Ammon's horn (tissue), 1 donor: ENCODE measurements around the gene RAB34.
A peak's percentile ranks its signal among the peaks of the same experiment; 100 is the strongest.
"Not testable (repeated sequence)": the region's sequence is repeated elsewhere in the genome, so short reads cannot be mapped to it uniquely, and the experiment has no call there.

ENCODE experiments used
- DNase-seq: peaks from one replicate; pipeline ENCODE4 v3.0.0-alpha.2; 2016; ENCODE audit warnings: low spot score

The RAB34 gene

DNA sequence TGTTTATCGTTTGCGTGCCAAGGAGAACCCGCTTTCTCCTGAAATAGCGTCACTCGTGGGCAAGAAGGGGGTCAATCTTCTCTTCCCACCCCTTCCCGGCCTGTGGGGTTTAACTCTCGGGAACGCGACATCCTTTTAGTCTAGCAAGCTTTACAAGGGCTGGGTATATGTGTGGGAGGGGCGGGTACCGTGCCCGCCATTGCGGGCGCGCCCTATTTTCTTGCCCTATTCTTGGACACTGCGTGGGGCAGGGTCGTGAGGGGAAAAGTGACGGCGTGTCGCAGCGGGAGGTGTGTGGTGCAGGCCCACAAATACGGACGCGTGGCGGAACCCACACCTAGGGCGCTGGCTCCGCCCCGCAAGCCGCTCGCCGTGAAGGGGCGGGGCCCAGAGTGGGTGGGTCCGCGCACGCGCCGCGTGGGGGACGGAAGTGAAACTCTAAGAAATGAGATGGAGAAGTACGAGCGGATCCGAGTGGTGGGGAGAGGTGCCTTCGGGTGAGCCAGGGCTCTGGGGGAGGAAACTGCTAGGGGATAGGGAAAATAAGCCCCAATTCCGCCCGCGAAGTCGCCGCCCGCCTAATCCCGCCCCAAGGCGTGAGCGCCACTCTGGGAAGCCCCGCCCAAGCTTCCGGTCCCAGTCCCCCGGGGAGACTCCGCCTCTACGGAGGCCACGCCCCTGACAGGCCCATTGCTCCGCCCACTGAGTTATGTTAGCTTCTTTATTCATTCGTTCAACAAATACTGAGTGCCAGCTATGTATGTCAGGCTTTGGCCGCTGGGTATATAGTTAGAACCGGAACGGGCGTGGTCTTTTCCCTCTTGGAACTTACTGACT, 10.9 kb upstream of the RAB34 start, which contains the start of gene NEK8:
Gene NEK8, plus strand, starts transcription at position 425 of the 837 bp plus-strand sequence. Its CDS starts 26 bp downstream, at position 451.
- peak; percentile 95 for DNase-seq

DNA sequence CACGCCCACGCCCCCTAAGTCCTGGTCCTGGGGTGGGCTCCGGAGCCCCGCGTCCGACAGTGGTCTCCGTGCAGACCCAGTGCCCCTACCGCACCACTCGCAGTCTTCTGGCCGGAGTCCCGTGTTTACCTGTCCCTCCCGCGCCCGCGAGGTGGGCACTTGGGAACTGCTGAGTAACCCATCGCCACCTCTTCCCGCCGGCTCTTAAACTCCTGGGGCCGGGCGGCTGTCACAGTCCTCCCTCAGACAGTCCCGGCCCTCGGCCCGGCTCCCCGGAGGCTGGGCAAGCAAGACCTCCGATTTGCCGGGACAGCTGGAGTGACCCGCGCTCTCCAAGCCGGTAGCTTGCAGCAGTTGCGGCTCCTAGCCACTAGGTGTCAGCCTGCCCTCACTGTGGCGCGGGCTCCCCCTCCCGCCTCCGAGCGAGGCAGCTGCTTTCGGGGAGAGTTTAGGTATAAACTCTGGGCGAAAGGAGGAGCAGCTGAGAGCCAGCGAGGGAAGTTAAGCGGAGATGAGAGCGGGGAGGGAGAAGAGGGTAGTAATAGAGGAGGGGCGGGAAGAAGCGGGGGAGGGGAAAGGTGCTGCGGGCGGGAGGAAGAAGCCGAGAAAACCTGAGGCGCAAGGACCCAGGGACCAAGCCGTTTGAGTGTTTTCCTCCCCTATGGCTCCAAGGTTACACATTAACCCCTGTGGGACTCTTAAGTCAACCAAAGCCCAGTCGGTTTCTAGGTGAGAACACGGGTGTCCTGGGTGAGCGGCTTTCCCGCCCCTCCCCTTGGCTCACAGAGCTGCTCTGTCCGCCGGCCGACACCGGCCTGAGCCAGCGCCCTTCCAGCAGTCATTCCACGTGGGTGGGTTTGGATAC, 9.2 kb upstream of the RAB34 start:
- DNase-seq = peak; percentile 94

DNA sequence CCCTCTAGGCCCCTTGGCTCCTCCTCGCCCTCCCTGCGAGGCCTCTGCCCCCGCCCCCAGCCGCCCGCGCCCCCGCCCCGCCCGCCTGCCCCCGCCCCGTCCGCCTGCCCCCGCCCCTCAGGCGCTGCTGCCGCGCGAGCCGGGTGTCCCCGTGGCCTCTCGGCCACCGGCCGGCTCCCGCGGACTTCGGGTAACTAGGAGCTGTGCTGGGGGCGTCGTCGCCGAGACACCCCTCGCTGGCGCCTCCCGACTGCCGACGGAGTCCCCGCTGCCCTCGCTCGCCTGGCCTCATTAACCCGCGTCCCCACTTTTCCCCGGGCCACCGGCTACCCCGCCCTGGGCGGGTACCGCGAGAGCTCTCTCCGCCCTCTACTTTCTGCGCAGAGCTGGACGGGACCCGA, 8.6 kb upstream of the RAB34 start, which contains the start of gene TLCD1:
Gene TLCD1, minus strand, starts transcription at position 8 of the 401 bp plus-strand sequence. CDS start 136 bp downstream, outside the sequence.
- DNase-seq = peak; percentile 49

DNA sequence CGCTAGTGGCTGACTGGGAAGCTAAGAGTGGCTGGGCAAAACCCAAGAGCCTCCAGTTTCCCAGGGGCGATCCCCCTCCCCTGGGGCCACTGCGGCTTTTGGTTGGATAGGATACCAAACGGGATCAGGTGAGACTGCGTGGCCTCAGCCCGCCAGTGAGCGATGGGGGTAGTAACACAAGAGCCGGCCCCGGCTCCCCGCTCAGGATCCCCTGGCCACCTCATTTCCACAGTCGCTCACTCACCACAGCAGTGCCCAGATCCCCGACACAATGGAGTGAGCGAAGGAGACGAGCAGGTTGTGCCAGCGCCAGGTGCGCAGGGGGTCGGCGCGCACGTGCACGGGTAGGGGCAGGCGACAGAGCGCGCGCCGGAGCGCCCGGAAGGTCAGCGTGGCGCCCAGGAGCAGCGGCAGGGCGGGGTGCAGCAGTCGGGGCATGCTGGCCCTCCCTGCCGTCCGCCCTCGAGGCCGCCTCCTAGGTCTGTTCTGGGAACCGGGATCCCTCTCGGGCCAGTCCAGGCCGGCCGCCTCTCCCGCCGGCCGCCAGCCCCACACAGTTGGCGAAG, 8.1 kb upstream of the RAB34 start:
- DNase-seq = peak; percentile 18

DNA sequence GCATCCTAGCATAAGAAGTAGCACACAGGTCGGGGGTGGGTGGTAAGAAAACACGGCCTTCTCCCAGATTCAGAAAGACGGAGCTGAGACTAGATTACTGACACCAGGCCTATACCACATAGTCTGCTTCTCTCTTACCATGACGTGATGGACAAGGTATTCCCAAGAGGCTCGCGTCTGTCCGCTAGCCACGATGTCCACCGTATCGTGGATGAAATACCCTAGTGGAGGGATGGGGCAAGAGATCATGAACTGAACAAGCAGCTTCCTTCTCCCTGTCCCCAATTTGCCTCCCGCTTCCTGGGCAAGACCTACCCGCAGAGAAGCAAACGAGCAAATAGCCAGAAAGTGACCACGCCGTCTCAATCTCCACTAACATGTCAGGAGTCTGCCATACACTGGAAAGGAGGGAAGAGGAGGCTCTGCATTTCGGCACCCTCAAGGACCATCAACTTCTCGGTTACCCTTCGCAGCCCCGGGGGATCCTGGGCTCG, 7.5 kb upstream of the RAB34 start:
- no peak for DNase-seq

DNA sequence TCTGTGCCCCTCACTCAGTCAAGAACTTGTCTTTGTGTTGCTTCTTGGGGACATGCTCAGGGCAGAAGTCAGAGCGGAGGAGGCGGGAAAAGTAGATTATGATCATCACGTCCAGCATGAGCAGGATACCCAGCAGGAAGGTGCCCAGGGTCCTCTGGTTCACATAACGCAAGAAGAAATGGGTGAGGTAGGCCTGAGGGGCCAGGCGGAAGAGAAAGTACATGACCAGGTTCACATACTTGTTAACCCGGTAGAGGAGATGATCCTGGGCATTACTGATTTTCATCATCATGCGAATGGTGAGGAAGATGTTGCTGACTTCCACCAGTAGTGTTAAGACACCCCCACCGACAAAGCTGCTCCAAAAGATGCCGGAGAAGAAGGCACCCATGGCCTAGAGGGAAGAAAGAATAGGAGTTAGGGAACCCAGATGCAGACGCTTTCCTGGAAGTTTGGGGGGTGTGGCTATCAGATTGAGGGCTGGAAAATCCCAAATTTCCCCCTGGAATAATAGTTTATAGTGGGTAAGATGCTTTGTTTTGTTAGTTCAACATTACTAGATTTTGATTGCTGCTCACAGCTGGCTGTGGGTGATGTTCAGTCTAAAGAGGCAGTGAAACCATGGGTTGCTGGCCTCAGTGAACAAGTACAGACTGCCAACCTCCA, 7.0 kb upstream of the RAB34 start:
- no peak for DNase-seq

DNA sequence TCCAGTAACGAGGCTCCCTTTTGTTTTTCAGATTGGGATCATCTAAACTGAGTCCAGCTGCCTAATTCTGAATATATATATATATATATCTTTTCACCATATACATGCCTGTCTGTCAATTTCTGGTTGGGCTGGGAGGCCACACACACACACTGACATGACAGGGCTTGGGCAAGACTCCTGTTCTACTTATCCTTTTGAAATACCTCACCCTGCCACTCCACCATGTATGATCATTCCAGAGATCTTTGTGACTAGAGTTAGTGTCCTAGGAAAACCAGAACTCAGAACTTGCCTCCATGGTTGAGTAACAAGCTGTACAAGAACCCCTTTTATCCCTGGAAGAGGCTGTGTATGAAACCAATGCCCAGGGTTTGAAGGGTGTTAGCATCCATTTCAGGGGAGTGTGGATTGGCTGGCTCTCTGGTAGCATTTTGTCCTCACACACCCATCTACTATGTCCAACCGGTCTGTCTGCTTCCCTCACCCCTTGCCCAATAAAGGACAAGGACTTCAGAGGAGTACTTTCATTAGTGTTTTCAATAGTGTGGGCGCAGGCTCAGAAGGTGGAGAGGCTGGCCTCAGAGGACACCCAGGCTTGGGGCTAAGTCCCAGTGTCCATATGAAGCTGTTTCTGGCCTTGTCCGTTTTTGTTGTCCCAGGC, 6.3 kb upstream of the RAB34 start:
- DNase-seq = not testable (repeated sequence)

DNA sequence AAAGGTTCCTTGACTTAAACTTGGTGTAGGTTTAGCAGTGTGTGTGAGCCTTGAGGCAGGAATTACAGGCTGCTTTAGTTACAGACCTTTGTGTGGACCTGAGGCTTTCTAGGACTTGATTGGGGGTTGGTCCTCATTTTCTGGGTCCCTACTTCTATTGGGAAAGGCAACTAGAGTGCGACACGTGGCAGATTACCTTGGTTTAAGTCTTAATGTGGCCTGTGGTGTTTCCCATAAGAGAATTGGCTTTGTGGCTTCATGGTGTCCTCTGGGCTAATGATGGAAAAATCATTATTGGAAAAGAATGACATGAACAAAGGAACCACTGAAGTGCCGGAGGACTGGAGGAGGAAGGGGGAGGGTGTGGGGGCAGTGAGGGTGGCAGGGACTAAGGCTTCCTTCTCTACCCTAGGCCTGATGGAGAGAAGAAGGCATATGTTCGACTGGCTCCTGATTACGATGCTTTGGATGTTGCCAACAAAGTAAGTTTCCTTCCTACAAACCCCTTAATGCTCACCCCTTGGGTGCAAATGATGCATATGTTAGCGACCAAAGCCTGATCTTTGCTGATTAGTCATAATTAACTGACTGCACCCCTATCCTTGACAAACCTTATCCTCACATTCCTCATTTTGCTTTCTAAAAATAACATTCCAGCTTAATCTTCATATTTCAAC, 5.6 kb upstream of the RAB34 start:
- no peak for DNase-seq

DNA sequence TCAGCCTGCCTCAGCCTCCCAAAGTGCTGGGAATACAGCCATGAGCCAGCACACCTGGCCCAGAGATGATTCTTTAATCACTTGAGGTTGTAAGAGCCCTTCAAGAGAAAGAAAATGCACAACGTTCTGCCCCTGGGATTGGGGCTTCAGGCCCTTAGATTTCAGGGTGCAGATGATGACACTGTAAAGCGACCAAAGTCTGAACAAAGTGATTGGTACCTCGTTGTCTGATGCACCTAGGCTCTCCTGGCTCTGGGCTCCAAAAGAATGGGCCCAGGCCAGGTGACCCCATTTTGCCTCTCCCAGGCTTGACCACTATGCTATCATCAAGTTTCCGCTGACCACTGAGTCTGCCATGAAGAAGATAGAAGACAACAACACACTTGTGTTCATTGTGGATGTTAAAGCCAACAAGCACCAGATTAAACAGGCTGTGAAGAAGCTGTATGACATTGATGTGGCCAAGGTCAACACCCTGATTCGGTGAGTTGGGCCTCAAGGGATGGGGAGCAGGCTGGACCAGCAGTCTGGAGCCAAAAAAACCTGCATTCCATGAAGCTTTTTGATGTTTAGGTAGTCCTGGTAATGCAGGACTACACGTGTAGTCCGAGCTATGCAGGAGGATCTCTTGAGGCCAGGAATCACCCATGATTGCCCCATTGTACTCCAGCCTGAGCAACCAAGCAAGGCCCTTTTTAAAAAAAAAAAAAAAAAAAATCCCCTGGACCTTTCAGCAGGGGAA, 4.9 kb upstream of the RAB34 start:
- no peak for DNase-seq

DNA sequence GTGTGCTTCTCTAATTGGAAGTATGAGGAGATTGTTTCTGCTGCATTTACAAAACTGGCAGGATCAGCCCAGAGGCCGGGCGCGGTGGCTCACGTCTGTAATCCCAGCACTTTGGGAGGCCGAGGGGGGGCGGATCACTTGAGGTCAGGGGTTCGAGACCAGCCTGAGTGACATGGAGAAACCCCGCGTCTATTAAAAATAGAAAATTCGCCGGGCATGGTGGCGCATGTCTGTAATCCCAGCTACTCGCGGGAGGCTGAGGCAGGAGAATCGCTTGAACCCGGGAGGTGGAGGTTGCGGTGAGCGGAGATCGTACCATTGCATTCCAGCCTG, 3.3 kb upstream of the RAB34 start:
- not testable (repeated sequence) for DNase-seq

DNA sequence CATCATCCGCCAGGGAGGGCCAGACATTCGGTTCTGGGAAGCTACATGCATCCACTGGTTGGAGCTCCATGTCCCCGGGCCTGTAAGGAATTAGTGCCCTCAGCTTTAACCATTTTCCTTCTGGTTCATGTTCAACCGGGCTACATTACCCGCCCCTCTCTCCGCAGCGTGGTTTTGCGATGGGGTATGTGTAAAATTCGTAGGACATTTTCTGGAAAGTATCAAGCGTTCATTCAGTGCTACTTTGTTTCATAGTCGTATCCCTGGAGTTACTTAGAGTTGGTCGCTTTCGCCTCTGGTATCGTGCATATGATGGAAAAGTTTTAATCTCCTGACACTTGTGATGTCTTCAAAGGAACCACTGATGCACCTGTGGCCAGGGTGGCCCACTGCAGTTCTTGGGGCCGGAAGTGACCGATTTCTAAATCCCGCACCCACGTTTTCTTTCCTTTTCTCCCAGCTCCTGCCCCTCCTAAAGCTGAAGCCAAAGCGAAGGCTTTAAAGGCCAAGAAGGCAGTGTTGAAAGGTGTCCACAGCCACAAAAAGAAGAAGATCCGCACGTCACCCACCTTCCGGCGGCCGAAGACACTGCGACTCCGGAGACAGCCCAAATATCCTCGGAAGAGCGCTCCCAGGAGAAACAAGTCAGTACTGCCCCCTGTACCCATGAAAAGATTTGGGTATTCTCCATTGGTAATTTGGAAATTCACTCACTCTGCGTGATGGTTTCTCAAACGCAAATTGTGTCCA, 2.8 kb upstream of the RAB34 start:
- no peak for DNase-seq

DNA sequence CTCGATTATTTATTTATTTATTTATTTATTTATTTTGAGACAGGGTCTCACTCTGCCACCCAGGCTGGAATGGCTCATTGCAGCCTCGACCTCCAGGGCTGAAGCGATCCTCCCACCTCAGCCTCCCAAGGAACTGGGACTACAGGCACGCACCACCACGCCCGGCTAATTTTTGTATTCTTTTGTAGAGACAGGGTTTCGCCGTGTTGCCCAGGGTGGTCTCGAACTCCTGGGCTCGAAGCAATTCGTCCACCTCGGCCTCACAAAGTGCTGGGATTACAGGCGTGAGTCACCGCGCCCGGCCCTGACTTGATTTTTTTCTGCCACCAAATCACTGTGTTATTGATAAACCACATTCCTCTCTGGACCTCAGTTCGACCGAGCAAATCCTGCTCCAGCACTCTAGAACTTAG, 1.4 kb upstream of the RAB34 start:
- DNase-seq = no peak

DNA sequence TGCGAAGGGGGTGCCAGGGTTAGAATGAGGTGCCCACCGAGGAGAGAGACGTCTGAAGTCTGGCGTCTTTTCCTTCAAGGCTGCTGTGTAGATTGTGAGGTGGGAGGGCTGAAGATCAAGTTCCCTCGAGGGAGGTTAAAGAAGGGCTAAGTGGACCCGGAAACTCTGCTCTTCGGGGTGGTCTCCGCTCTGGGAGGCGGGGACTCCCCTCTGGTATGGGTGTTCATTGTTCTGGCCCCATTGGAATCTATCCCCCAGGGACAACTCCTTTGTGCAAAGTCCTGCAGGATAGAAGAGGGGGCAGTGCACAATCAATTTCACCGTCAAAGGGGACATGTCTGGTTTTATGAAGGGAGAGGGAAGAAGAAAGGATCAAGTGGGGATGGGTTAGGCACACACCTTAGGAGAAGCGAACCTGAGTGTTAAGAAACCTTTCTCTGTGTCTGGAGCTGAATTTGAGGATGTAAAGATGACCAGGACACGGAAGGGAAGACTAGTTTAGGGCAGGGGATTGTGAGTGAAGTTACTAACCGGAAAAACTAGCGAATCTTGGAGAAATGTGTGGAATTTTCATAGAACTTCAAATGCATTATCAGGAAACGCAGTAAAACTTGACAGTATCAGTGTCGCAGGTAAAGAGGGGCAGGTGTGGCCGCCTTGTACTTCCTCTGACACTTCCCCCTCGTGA, 809 bp upstream of the RAB34 start:
- DNase-seq = no peak

DNA sequence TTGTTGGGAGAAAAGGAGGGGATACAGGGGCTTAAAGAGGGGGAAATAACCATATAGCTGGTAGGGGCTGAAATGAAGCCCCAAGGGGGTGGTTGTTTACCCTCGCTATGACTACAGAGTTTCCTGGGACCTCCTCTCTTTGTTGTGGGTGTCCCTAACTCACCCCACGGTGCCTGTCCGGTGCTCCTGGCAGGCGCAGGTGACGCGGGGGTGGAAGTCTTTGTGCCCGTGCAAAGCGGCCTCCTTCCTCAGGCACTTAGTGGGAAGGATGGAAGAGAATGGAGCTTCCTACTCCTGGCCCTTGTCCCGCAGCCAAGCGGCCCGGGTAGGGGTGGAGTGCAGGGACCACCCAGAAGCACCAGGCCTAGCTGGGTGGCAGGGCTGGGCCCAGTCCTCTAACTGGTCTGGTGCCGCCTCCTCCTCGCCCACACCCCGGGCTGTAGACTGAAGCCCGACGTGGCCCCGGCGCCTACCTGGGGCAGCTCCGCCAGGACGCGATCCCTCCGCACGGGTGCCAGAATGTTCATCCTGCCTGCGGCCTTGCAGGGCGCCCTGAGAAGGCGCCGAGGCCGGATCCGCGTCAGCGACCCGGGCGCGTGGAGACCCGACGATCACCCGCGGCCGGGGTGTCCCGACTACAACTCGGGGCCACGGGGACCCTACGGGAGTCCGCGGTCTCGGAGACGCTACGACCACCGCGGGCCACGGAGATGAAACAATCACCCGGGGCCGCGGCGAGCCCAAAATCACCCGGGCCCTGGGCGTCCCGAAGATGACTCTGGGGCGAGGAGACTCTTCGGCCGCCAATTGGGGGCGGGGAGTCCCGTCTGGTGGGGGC, 709 bp downstream of the RAB34 start:
- DNase-seq = no peak

DNA sequence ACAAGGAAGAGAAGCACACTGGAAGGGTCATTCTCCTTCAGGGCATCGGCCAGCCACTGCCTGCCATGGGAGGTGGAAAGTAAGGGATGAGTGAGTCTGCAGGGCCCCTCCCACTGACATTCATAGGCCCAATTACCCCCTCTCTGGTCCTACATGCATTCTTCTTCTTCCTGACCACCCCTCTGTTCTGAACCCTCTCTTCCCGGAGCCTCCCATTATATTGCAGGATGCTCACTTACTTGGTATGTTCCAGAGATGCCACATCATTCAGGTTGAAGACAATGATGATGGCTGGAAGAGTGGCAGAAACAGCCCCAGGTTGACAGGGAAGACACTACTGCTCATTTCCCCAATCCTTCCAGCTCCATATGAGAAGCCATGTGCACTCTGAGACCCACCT, 2.5 kb downstream of the RAB34 start:
- no peak for DNase-seq

DNA sequence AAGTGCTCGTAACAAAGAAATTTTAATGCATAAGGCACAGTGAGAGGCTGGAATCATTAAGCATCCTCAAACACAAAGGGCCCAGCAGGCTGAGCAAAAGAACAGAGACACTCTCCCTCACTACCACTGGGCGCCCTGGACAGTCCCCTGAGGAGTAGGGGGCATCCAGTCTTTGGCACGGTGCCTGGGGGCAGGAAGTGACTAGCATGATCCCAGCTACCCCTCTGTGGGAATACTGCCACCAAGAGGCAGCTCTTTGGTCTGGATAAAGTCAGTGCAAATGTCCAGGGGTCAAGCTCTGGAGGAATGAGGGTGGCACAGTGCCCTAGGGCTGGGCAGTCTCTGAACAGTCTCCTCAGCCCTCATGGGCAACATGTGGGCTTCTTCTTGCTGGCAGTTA, 3.4 kb downstream of the RAB34 start:
- no peak for DNase-seq

DNA sequence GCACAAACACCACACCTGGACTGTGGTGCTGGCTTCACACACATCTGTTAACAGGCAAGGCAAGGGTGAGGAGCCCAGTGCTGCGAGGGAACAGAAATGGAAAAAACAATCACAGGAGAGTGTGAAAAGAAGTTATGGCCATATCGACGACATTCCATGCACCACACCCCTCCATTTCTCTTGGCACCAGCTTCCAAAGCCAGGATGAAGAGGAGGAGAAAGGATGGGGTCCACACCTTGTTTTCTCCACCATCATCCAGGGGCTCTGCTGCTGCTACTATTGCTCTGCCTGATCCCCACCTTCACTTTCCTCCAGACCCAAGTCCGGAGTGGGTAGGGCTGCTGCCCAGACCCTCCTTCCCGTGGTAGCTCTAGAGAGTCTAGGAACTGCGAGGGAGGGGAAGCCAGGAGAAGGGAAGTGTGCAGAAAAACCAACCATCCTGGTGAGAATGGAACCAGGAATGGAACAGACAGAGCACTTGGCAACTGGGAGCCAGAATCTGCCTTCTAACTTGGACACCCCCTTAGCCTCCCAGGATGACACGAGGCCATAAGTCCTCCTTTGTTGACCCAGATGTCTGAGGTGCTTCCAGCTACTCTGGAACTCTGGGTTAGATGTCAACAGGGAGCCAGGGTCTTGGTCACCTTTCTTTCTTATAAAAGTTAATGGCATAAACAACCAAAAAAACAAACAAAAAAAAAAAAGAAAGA, 4.8 kb downstream of the RAB34 start:
- DNase-seq = no peak
